Measurements from ENCODE around the gene GSG1L.

DNA sequence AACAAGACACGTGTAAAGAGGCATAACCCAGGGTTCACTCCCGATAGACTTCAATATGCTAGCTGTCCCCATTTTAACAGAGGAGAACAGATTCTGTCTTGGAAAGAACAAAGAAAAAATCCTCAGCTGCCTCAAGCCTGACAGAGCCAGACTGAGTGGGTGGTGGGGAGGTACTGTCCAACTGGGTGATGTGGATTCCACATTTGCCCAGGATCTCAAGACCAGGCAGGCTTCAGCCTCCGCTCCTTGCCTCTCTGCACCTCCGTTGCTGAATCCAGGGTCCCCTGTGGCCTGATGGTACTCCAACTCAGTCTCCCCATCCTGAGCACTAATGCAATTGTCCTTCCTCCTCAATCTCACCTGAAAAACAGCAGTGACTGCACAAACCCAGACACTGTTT is 163.8 kb downstream of the GSG1L start:
- no peak for TF ChIP-seq POLR2A (IDR thresholded peaks at IDR 0.05; ENCODE audit: low read depth, low read length)
- no peak for TF ChIP-seq TAF1 (IDR thresholded peaks at IDR 0.05; ENCODE audit: low read depth, low read length)
